Esophagus mucosa (tissue), 1 donor: Measurements from ENCODE around the gene IGF2. TPM values are rescaled to one million over a fixed set of nuclear protein-coding genes. Genes with fewer than 3 reads are reported as not detected.

Experiments used
- ATAC-seq: fragments of 200-7000 bp; cut with Tn5 transposase; one replicate; pipeline ENCODE4 v1.9.1; 2020
- total RNA-seq: library from RNA; stranded (reverse); gene quantifications from one replicate; pipeline ENCODE4 v1.2.4, GENCODE V29; 2023
- donor health status: DM: yes; HTN: yes; CAD: no.

IGF2 gene
- total RNA-seq, 1 donor from 2014 or later: 1.6 TPM

GRCh38 chr11:2122222-2122906, 16.8 kb downstream of the IGF2 start:
- no peak for ATAC-seq

DNA sequence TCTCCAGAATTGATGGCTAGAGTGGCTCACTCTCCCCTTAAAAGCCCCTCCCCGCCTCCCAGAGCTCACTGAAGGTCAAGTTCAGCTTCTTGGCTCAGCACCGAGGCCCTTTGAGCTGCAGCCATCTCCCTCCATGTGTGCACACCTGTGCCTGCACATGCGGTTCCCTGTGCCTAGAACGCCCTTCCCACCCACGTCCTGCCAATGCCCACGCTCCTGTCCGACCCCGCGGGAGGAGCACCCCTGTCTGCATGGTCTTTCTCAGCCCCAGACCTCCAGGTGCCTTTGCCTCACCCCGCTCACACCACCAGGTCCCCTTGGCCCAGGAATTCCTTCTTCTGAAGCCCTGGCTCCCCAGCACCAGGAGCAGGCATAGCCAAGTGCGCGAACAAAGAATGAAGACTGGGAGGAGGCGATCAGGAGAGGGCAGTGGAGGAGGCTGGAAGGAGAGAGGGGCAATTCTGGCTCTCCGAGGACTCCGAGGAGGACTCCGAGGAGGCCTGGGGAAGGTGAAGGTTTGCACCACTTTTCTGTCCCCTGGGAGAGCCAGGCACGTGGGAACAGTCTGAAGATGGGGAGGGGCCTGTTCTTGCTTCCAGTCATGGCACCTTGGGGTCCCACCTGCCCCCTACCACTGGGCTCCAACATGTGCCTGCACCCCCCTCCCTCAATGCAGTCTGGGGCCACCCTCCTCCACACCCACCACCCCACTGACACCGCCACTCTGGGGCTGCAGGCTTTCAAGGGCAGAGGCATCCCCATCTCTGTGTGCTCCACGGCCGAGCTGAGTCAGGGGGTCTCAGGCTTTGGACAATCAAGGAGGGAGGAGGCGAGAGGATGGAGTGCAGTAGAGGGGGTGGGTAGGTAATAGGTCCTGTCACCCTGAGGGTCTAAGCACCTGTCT, 17.7 kb downstream of the IGF2 start:
- ATAC-seq: no peak

DNA sequence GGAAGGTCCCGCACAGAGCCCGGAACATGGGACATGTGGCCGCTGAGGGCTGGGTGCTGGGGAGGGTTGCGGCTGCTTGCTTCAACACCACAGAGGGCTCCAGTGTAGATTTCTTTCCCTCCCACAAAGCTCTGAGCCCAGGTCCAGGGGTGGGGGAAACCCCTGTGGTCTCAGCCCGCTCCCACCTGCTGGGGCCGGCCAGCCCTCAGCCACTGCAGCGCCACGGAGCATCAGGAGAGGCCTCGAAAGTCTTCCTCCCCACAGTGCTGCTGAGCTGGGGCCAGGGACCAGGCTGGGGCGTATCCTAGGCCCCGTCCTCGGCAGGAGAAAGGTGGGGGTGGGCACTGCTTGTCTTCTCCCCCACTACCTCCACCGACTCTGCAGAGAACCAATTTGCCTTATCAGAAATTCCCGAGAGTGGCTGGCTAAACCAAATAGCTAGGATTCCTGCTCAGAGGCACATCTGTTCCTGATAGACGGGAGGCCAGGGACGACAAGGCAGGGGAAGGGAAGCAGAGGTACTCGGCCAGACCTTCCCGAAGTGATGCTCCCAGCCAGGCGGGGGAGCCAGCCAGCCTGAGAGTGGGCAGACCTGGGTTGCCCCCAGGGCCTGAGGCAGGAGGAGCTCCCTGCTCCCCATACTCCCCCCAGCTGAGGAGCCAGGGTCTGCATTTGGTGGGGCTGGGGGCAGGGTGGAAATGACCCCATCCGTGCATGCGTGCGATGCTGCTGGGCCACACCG, 18.7 kb downstream of the IGF2 start:
- no peak for ATAC-seq

DNA sequence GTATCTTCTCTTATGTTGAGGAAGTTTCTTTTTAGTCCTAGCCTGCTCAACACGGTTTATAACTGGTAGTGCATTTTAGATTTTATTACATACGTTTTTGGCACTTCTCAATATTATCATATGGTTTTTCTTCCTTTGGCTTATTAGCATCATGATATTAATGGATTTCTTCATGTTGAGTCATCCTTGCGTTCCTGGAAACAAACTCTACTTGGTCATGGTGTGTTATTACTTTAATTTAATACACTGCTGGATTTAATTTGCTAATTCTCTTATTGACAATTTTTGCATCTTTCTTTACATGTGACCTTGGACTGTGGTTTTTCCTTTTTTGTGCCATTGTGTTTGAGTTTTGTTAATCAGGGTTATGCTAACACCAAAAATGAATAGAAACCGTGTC, 20.5 kb downstream of the IGF2 start:
- no peak for ATAC-seq

- ATAC-seq: no peak
Measured at GRCh38 chr11:2116680-2117079, 22.5 kb downstream of the IGF2 start.

DNA sequence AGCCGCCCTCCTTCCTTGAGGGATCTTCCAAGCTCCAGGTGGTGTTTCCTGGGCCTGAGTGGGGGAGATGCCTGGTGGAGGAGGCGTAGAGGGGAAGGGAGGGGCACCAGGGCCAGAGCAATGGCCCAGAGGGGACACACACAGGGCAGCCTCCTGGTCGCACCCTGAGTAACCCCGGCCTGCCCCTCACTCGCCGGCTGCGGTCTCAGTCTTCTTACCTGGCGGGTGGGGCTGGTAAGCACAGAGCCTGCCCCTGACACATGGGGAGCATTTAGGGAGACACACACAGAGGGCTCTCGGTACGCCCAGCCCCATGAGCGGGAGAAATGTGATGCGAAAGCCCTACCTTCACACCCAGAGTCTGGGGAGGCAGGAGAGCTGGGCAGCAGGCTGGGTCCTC, 23.9 kb downstream of the IGF2 start:
- no peak for ATAC-seq

GRCh38 chr11:2114430-2115241, 24.6 kb downstream of the IGF2 start:
- no peak for ATAC-seq

DNA sequence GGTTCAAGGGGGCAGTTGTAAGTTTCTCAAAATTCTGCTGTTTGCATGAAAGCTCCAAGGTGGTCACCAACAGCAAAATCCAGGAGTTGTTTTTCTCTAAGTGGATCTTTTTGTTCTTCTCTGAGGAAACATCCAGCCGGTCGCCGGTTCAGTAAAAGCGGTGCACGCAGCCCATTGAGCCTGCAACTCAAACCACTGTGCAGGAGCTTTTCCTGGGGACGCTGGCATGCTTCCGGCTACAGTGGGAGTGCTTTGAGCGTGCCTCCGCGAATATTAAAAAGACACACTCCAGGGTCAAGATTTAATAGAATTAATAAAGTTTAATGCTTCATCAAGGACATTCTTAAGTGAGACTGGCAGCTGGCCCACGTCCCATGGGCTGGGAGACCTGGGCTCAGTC, 25.4 kb downstream of the IGF2 start:
- no peak for ATAC-seq

GRCh38 chr11:2110521-2110920, 28.7 kb downstream of the IGF2 start:
- ATAC-seq: no peak

- ATAC-seq: no peak
Measured at GRCh38 chr11:2109541-2110019, 29.6 kb downstream of the IGF2 start.

DNA sequence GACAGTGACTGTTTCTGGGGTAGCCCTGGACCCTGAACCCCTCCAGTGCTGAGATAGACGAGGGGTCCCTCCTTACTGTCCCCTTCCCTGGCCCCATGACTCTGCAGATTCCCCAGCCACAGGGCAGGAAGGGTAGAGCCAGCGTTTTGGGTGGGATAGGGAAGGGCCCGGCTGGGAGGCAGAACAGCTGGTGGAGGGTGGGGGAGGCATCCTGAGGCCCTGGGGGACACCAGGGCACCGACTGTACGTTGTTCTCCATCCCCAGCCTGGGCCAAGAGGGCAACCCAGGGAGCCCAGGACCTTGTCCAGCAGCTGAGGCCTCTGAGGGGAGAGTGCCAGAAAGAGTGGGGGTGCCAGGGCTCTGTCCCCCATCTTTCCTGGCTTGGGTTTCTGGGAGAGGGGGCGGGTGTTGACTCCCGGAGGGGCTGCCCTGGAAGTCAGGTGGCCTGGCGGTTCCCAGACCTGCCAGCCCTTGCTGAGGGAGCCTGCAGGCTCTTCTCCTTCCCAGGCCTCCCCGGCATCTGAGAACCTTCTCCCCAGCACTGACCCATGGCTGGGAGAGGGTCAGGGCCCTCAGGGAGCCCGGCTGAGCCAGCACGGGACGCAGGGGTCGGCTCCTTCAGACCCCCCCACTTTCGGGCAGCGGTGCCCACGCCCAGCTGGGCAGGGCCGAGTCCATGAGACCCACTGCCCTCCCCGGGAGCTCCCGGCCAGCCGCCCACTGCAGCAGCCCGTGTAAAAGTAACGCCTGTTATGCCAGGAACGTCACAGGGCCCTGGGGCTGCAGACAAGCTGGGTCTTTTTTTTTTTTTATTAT, 30.3 kb downstream of the IGF2 start:
- ATAC-seq: no peak

- no peak for ATAC-seq
Measured at GRCh38 chr11:2107941-2108630, 31.1 kb downstream of the IGF2 start.

DNA sequence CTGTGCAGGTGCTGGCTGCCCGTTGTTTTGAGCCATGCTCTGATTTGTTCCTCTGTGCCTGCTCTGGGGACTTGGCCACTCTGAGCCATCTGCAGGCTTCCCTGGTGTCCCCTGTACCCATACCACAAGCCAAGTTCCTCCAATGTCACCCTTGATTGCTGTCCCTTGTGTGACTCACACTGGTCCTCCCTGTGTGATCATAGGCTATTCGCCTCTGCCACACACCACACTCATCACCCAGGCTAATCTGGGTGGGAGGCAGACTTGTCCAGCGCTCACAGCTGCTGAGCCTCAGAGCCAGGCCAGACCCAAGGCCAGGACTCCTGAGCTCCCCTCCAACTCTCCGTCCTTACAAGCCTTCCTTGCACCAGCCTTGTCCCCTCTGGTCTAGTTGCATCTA, 31.7 kb downstream of the IGF2 start:
- ATAC-seq: no peak

GRCh38 chr11:2106583-2107209, 32.5 kb downstream of the IGF2 start:
- no peak for ATAC-seq

DNA sequence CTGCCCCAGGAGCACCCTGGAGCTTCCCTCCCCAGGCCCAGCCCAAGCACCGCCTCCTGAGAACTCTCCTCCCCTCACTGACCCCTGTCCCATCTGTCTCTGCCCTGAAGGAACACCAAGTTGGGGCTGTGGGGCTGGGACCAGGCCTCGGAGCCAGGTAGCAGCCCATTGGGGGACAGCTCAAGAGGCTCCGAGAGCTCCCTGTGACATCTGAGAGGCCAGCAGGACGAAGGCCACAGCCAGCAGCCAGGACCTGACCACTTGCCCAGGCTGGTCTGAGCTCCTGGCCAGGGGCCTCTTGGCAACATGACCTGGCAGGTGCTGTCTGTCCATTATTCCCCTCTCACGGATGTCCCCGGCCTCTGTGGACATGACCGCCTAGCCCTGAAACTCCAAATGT, 33.7 kb downstream of the IGF2 start:
- ATAC-seq: no peak

- no peak for ATAC-seq
Measured at GRCh38 chr11:2104524-2105440, 34.4 kb downstream of the IGF2 start.

DNA sequence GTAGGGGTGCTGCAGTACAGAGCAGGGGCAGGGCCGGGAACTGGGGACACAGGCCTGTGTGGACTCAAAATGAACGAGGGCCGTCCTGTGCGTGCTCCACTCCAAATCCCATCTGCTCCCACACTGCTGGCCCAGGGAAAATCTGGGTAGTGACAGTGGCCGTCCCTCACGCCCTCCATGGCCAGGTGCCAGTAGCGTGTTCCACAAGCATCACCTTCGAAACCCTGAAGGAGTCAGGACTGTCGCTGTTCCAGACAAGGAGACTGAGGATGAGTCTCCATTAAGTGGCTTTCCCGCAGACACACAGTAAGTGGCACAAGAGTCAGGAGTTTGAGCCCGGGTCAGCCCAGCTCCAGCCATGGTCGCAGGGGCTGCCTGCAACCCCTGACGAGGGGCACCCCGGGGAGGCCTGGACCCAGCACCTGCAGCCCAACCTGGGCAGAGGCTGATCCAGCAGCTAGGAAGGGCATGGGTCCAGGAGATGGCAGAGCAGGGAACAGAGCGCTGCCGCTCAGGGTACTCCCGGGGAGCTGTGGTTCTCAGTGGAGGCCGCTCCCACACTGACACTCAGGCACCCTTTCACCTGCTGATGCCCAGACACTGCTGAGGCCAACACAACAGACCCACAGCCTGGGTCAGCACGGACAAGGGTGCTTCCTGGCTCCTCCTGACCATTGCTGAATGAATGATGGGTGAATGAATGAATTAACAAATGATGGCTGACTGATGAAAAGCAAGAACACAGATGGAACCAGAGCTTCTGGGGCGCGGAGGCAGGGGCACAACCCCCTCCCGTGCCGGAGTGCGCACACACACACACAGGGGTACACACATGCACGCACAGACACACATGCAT, 35.3 kb downstream of the IGF2 start:
- no peak for ATAC-seq

DNA sequence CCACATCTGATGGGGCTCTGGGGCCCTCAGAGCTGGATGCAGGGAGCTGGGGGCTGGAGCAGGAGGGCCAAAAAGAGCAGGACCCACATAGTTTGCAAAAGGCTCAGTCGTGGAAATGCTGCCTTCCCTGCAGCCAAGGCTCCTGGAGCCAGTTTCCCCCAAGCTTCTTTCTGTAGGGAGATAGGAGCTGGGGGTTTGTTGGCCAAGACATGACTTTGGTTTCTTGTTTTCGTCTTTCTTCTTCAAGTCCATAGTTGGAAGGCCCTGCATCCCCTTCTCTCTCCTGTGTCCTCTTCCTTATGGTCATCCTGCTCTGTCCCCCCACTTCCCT, 36.3 kb downstream of the IGF2 start:
- ATAC-seq: no peak
